DMS53 treated with DMSO at 0.1 percent for 48 hours (cell line): Measurements from ENCODE around the gene GIGYF2.
"Not testable (repeated sequence)": the region's sequence is repeated elsewhere in the genome, so short reads cannot be mapped to it uniquely, and the experiment has no call there.

Source experiments
- DNase-seq: peaks from one replicate; lab custom pipeline; 2025; ENCODE audit not compliant: unreplicated experiment; lab: John Stamatoyannopoulos, UW

The GIGYF2 gene

GRCh38 chr2:232687382-232688160 is 9.6 kb upstream of the GIGYF2 start:
- no peak for DNase-seq

DNA sequence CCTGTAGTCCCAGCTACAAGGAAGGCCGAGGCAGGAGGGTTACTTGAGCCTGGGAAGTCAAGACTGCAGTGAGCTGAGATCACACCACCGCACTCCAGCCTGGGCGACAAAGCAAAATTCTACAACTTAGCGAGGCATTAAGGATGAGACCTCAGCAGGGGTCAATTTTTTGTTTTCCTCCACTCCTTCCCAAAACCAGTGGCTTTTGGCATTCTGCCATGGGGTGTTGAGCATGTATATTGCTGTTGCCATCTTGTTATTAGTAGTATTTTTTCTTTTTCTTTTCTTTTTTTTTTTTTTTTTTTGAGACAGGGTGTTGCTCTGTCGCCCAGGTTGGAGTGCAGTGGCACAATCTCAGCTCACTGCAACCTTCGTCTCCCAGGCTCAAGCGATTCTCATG is 8.9 kb upstream of the GIGYF2 start:
- no peak for DNase-seq

GRCh38 chr2:232689152-232689910 is 7.8 kb upstream of the GIGYF2 start:
- DNase-seq = no peak

GRCh38 chr2:232691117-232691516 is 6.0 kb upstream of the GIGYF2 start:
- DNase-seq = not testable (repeated sequence)

GRCh38 chr2:232693344-232693743 is 3.8 kb upstream of the GIGYF2 start:
- no peak for DNase-seq

DNA sequence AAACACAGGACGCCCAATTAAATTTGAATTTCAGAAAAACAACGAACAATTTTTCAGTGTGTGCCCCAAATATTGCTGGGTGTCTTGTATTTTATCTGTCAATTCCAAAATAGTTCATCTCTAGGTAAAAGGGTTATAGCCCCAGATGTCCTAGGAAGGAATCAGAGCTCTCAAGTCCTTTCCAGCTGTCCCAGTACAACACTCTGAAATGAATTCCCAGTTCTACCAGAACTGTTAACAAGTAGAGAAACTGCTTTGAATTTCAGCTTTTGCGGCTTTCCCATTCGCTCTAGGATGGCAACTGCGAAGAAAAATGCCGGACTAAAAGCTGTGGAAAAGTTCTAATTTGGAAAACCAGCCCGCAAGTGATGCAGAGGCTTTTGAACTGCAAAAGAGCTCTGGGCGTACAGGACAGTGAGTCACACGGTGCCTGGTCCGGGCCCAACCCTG is 497 bp upstream of the GIGYF2 start:
- DNase-seq = no peak

GRCh38 chr2:232697807-232698110 is 628 bp downstream of the GIGYF2 start:
- no peak for DNase-seq

DNA sequence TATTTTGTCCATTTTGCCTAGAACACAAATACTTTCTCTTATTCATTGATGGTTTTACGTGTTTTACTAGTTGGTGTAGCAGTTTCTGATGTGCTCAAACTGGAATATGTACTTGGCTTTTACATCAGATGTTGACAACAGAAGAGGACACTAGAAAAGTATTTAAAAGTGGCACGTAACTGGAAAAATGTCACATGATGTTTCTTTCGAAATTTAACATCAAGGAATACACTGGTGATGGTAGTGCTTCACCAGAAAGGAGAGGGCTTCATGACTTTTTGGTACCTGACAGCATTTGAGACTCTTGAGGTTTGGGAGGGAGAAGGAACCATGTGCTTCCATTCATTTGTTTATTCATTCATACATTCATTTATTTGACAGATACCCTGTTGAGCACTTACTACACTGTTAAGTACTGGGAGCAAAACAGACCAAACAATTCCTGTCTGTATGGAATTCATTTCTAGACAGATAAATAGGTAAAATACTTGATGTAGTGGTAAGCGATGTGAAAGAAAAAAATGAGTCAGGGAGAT is 1.5 kb downstream of the GIGYF2 start:
- no peak for DNase-seq

DNA sequence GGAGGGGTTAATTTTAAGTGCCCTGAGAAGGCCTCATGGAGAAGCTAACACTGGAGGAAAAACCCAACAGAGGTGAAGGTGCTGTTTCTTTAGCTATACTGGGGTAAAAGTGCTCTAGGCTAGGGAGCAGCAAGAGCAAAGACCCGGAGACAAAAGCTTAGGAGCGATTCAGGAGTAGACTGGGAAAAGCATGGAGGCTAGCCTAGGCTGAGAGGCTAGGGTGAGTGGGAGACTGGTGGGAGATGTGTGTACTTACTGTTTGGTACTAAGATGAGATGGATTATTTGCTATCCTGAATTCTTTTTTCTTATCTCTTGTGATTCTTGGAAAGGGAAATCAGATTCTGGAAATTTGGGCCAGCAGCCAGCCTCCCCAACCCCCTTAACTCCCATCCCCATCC is 2.0 kb downstream of the GIGYF2 start:
- no peak for DNase-seq

DNA sequence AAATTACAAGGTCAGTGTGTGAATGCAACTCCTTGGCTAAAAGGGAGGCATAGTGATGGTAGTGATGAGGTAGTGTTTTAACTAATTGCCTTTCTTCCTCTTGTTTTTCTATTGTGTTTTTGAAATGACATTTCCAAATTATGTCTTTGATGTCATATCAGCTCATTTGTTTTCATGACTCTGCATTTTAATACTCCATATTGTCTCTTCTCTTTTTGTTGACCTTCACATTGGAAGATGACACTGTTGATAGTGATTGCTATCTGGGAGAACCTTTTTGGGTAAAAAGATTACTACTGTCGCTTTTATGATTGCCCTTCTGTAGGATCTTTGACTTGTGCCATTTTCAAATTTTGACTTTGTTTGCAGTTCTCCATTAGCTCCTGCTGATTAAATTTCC is 3.0 kb downstream of the GIGYF2 start:
- no peak for DNase-seq

GRCh38 chr2:232707076-232707475 is 9.9 kb downstream of the GIGYF2 start:
- DNase-seq = no peak

DNA sequence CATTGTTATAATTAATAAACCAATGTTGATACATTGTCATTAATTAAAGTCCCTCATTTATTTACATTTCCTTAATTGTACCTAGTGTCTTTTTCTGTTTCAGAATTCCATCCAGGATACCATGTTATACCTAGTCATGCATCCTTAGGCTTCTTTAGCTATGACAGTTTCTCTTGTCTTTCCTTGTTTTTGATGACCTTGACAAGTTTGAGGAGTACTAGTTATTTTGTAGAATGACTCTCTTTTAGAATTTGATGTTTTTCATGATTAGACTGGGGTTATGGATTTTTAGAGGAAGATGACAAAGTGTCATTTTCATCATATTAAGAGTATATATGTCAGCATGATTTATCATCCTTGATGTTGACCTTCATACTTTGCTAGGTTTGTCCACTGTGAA is 16.4 kb downstream of the GIGYF2 start:
- no peak for DNase-seq

DNA sequence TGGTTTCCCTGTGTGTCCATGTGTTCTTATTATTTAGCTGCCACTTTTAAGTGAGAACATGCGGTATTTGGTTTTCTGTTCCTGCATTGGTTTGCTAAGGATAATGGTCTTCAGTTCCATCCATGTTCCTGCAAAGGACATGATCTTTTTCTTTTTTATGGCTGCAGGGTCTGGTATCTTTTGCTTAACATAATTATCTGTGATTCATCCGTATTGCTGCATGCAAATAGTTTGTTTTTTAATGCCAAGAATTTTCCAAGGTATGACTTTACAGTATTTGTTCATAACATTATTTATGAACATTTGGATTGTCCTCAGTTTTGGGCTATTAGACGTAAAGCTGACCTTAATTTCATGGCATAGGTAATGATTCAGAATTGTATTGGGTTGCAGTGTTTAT is 17.8 kb downstream of the GIGYF2 start:
- no peak for DNase-seq

DNA sequence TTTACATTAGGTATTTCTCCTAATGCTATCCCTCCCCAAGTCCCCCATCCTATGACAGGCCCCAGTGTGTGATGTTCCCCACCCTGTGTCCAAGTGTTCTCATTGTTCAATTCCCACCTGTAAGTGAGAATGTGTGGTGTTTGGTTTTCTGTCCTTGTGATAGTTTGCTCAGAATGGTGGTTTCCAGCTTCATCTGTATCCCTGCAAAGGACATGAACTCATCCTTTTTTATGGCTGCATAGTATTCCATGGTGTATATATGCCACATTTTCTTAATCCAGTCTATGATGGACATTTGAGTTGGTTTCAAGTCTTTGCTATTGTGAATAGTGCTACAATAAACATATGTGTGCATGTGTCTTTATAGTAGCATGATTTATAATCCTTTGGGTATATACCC is 22.9 kb downstream of the GIGYF2 start:
- not testable (repeated sequence) for DNase-seq

DNA sequence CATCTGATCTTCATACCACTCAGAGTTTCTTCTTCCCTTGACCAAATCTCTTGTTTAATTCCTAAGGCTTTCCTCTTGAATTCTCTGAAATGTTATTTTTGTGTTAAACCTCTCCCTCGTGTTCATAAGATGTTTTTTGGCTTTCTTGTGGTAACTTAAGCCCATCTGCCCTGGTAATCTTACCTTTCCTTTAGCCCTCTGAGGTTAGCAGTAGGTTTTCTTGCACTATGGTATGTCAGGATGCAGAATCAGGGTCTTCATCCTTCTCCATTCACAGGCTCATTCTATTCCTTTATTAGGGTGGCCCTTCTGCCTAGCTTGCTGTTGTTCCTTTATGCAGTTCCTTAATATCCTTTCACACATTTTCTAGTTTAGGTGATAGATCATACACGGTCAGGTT is 24.1 kb downstream of the GIGYF2 start:
- DNase-seq = no peak

- no peak for DNase-seq
Measured at GRCh38 chr2:232721882-232722281, 24.8 kb downstream of the GIGYF2 start.

DNA sequence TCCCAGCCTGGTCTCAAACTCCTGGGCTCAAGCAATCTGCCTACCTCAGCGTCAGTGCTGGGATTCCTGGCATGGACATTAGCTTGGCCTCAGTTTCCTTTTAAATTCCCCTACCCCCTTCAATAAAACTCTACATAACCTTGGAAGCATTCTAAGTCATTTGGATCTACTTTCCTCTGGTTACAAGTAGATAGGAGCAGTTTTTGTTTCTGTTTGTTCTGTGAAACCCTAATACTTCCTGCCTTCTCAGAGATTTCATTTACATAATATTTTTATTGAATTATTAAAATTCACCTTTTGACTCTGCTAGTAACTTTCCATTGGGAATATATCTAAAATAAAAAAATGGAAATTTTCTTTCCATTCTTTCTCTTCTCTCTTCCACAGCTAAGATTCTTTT is 25.9 kb downstream of the GIGYF2 start:
- no peak for DNase-seq

- no peak for DNase-seq
Measured at GRCh38 chr2:232728785-232729184, 31.7 kb downstream of the GIGYF2 start.

- no peak for DNase-seq
Measured at GRCh38 chr2:232731470-232731869, 34.3 kb downstream of the GIGYF2 start.

DNA sequence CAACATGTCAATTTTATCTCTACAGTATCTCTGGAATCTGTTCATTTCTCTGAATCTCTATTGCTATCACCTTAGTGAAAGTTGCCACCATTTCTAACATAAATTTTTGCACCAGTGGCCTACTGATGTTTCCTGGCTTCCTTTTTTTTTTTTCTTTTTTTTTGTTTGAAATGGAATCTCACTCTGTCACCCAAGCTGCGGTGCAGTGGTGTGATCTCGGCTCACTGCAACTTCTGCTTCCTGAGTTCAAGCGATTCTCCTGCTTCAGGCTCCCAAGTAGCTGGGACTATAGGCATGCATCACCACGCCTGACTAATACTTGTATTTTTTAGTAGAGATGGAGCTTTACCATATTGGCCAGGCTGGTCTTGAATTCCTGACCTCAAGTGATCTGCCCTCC is 44.2 kb downstream of the GIGYF2 start:
- no peak for DNase-seq

DNA sequence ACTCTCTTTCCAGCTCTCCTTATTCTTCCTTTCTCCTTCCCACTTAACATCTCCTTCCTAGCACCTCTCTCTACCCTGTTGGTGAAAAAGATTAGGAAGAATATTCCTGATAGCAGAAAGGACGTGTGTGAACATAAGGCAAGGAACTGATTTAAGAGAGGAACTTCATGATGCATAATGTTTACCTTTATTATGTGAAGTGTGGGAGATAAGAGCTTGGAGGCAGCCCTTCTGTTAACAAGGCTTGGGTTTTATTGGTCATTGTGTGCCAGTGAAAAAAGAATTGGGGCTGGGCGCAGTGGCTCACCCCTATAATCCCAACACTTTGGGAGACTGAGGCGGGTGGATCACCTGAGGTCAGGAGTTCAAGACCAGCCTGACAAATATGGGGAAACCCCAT is 44.8 kb downstream of the GIGYF2 start:
- no peak for DNase-seq

DNA sequence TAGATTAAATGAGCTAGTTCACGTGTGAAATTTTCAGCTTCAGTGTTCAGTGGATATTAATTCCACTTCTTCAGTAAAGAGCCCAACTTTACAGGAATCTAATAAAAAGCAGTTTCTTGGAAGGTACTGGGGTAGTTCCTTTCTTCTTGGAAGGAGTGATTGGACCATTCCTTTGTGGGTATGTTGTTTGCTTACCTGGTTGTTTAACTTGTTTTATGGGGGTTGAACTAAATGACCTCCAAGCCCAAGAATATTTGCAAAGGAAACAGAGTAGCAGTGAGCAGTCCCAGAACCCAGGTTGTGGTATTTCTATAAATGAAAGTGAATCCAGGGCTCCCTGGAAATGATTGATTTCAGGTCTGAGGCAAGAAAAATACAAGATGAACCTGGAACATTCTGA is 47.8 kb downstream of the GIGYF2 start:
- DNase-seq = no peak
